G401.6 (cell line): ENCODE results near the gene MORN3.
A peak's percentile ranks its signal among the peaks of the same experiment; 100 is the strongest.
"Not testable (repeated sequence)": the region's sequence is repeated elsewhere in the genome, so short reads cannot be mapped to it uniquely, and the experiment has no call there.

ENCODE experiments used
- FAIRE-seq: peaks from 2 replicates; lab custom pipeline; 2012; peaks lifted over from hg19 to GRCh38; lab: Jason Lieb, UNC

Gene MORN3

GRCh38 chr12:121669521-121669900 is at the start of gene MORN3:
TSS of gene MORN3 (minus strand) at chr12:121669654. CDS start at chr12:121669483, 171 bp downstream.
- FAIRE-seq: no peak

GRCh38 chr12:121718653-121719239 is 49.3 kb upstream of the MORN3 start:
- no peak for FAIRE-seq

- no peak for FAIRE-seq
These were observed 47.7 kb upstream of the MORN3 start for GRCh38 chr12:121717041-121717699.

GRCh38 chr12:121715862-121716435 is 46.5 kb upstream of the MORN3 start:
- FAIRE-seq: no peak

GRCh38 chr12:121715055-121715454 is 45.6 kb upstream of the MORN3 start:
- not testable (repeated sequence) for FAIRE-seq

GRCh38 chr12:121713793-121714192 is 44.3 kb upstream of the MORN3 start:
- no peak for FAIRE-seq

GRCh38 chr12:121713257-121713777 is 43.9 kb upstream of the MORN3 start:
- FAIRE-seq: no peak

- no peak for FAIRE-seq
These were observed 43.2 kb upstream of the MORN3 start, which contains the start of gene TMEM120B for GRCh38 chr12:121712461-121713256. TSS of gene TMEM120B (plus strand) at chr12:121712752. CDS start at chr12:121712896, 144 bp downstream.

- no peak for FAIRE-seq
These were observed 42.7 kb upstream of the MORN3 start for GRCh38 chr12:121712190-121712460.

- FAIRE-seq: no peak
These were observed 42.1 kb upstream of the MORN3 start for GRCh38 chr12:121711361-121712189.

- peak; percentile 70 for FAIRE-seq
These were observed 40.1 kb upstream of the MORN3 start for GRCh38 chr12:121709478-121709961.

GRCh38 chr12:121709064-121709424 is 39.6 kb upstream of the MORN3 start:
- FAIRE-seq: not testable (repeated sequence)

GRCh38 chr12:121708313-121709063 is 39.0 kb upstream of the MORN3 start:
- no peak for FAIRE-seq

GRCh38 chr12:121705514-121705913 is 36.1 kb upstream of the MORN3 start:
- no peak for FAIRE-seq

- no peak for FAIRE-seq
These were observed 33.5 kb upstream of the MORN3 start for GRCh38 chr12:121702944-121703343.

- FAIRE-seq: no peak
These were observed 32.3 kb upstream of the MORN3 start for GRCh38 chr12:121701667-121702277.

GRCh38 chr12:121697861-121698260 is 28.4 kb upstream of the MORN3 start:
- not testable (repeated sequence) for FAIRE-seq

- peak; percentile 96 for FAIRE-seq
These were observed 27.7 kb upstream of the MORN3 start for GRCh38 chr12:121697093-121697698.

- no peak for FAIRE-seq
These were observed 23.8 kb upstream of the MORN3 start for GRCh38 chr12:121693155-121693687.

- not testable (repeated sequence) for FAIRE-seq
These were observed 23.3 kb upstream of the MORN3 start for GRCh38 chr12:121692744-121693143.
